HepG2 (cell line): ENCODE data around the gene MZF1. TPM values are rescaled to one million over a fixed set of nuclear protein-coding genes. Genes with fewer than 3 reads are reported as not detected.

ENCODE experiments used
- HOXA7 ChIP-seq: sonication (generic); formaldehyde crosslinking; IDR thresholded peaks from 2 replicates; pipeline ENCODE4 v1.8.1; 2022; ENCODE audit warnings: mild to moderate bottlenecking, missing genetic modification reagents, moderate library complexity
- KDM5A ChIP-seq: fragments of 200-600 bp; sonication (generic); IDR thresholded peaks from 2 replicates; pipeline ENCODE4 v1.7.0; 2018; ENCODE audit warnings: antibody characterized with exemption, mild to moderate bottlenecking, low read length, borderline replicate concordance
- NFYB ChIP-seq: sonication (generic); formaldehyde crosslinking; IDR thresholded peaks from 2 replicates; pipeline ENCODE4 v1.4.0; 2020; ENCODE audit warnings: missing genetic modification reagents
- PHF21A ChIP-seq: sonication (generic); formaldehyde crosslinking; IDR thresholded peaks from 2 replicates; pipeline ENCODE4 v1.5.0; 2020; ENCODE audit warnings: mild to moderate bottlenecking, missing genetic modification reagents
- PRDM4 ChIP-seq: sonication (generic); formaldehyde crosslinking; IDR thresholded peaks from 2 replicates; pipeline ENCODE4 v1.9.0; 2021; ENCODE audit warnings: missing genetic modification reagents, borderline replicate concordance
- SKI ChIP-seq: fragments of 450-650 bp; IDR thresholded peaks from one replicate; pipeline ENCODE4 v1.6.1; 2018; ENCODE audit warnings: mild to moderate bottlenecking; ENCODE audit not compliant: partially characterized antibody
- TAF15 ChIP-seq: fragments of 200-400 bp; formaldehyde crosslinking; IDR thresholded peaks from one replicate; pipeline ENCODE4 v1.6.1; 2018; ENCODE audit warnings: mild to moderate bottlenecking, low read depth, low read length; ENCODE audit not compliant: poor library complexity, severe bottlenecking
- ZFP82 ChIP-seq: sonication (generic); formaldehyde crosslinking; IDR thresholded peaks from 2 replicates; pipeline ENCODE4 v1.5.1; 2020; ENCODE audit warnings: mild to moderate bottlenecking, missing genetic modification reagents, borderline replicate concordance
- ZNF44 ChIP-seq: sonication (generic); formaldehyde crosslinking; IDR thresholded peaks from 2 replicates; pipeline ENCODE4 v1.5.1; 2020; ENCODE audit warnings: mild to moderate bottlenecking, missing genetic modification reagents
- ZNF687 ChIP-seq: sonication (generic); formaldehyde crosslinking; IDR thresholded peaks from 2 replicates; pipeline ENCODE4 v1.5.1; 2020; ENCODE audit warnings: mild to moderate bottlenecking, missing genetic modification reagents, moderate library complexity
- ZNF782 ChIP-seq: sonication (generic); formaldehyde crosslinking; IDR thresholded peaks from 2 replicates; pipeline ENCODE4 v1.4.0; 2020; ENCODE audit warnings: missing genetic modification reagents, mild to moderate bottlenecking, borderline replicate concordance
- polyA plus RNA-seq, 8 experiments: library from polyadenylated mRNA; depleted of rRNA in 3 of 8; stranded (reverse) in 7 of 8; unstranded in 1 of 8; fragments of >200 nt; fragmentation: Illumina TruSeq in 4 of 8; extraction: Trizol in 4 of 8; gene quantifications; 2 replicates each; pipeline versions ENCODE4 v1.2.1 to v1.2.3, GENCODE V29; 2011 to 2016; ENCODE audit warnings: low read depth in 4 of 8, missing spikeins in 1 of 8, mixed read lengths in 1 of 8; ENCODE audit not compliant: insufficient read depth in 1 of 8
- total RNA-seq, 5 experiments: library from RNA; depleted of rRNA; stranded (reverse); fragments of >200 nt; fragmentation: Illumina TruSeq; extraction: Trizol; gene quantifications; 2 replicates each; pipeline ENCODE4 v1.2.3, GENCODE V29; 2016; ENCODE audit warnings: low read depth in 1 of 5
- TF ChIP-seq, protein P1 (sequence below): sonication (generic); formaldehyde crosslinking; IDR thresholded peaks from 2 replicates; pipeline ENCODE4 v1.4.0; 2020; ENCODE audit warnings: missing genetic modification reagents, mild to moderate bottlenecking, borderline replicate concordance
- TF ChIP-seq, protein P2 (sequence below): sonication (generic); formaldehyde crosslinking; IDR thresholded peaks from 2 replicates; pipeline ENCODE4 v1.8.0; 2022; ENCODE audit warnings: mild to moderate bottlenecking, missing genetic modification reagents, borderline replicate concordance
- TF ChIP-seq, protein P3 (sequence below): sonication (generic); formaldehyde crosslinking; conservative IDR thresholded peaks from 2 replicates; pipeline ENCODE4 v1.8.0; 2022; ENCODE audit warnings: missing genetic modification reagents

The MZF1 gene
- total and polyA plus RNA-seq, 2 of the 13 experiments (the other 11 are each of a cell fraction or from before 2014, with no cell fraction given), result 3.1 to 8.1 TPM

DNA sequence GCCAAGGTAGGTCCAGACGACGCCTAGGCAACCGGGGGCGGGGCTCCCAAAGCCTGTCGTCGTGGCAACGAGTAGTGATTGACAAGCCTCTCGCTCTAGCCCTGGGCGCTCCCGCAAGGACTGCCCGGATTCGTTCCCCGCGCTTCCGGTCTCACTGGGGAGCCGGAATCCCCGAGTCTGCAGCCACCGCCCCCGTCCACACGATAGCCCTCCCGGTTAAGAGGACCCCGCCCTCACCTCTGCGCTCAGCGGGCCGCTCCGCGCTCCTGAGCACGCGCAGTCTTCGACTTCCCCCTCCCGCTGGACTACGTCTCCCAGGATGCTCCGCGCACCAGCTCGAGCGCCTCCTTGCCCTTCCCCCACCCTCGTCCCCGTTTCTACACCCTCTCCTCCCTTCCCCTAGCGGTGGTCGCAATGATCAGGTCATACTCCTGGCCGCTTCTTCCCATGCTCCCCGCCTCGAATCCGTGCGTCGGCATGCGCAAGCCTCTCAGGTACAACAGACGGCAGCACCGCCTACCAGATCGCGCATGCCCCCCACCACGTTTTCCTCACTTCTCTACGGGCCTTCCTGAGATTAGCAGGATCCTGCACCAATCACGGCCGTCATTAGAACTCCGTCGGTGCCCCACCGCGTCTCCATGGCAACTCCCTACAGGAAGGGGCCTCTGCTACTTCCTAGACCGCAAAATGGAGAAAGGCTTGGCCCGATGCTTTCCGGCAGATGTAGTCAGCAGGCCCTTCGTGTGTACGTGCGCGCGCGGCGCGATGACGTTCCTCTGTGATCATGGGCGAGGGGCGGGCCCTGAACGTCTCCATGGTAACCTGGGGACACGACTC, at the start of gene MZF1 (continued):
- TF ChIP-seq ZNF687 (CRISPR knock-in tag) (peak; percentile 89), PHF21A (CRISPR knock-in tag) (peak; percentile 73; the same call in 1 of the 2 replicates), ZFP82 (CRISPR knock-in tag) (no peak; the same call in 1 of the 2 replicates), ZNF782 (CRISPR knock-in tag) (peak; percentile 82; the same call in 1 of the 2 replicates), SKI (peak; percentile 76), PRDM4 (CRISPR knock-in tag) (no peak), HOXA7 (CRISPR knock-in tag) (no peak), ZNF44 (CRISPR knock-in tag) (peak; percentile 81; the same call in 1 of the 2 replicates), TAF15 (no peak), KDM5A (peak; percentile 56; the same call in 1 of the 2 replicates), NFYB (CRISPR knock-in tag) (peak; percentile 82)
- TF ChIP-seq, protein P1, sequence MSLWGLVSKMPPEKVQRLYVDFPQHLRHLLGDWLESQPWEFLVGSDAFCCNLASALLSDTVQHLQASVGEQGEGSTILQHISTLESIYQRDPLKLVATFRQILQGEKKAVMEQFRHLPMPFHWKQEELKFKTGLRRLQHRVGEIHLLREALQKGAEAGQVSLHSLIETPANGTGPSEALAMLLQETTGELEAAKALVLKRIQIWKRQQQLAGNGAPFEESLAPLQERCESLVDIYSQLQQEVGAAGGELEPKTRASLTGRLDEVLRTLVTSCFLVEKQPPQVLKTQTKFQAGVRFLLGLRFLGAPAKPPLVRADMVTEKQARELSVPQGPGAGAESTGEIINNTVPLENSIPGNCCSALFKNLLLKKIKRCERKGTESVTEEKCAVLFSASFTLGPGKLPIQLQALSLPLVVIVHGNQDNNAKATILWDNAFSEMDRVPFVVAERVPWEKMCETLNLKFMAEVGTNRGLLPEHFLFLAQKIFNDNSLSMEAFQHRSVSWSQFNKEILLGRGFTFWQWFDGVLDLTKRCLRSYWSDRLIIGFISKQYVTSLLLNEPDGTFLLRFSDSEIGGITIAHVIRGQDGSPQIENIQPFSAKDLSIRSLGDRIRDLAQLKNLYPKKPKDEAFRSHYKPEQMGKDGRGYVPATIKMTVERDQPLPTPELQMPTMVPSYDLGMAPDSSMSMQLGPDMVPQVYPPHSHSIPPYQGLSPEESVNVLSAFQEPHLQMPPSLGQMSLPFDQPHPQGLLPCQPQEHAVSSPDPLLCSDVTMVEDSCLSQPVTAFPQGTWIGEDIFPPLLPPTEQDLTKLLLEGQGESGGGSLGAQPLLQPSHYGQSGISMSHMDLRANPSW (CRISPR knock-in tag), result 0 out of 2 replicates have a peak, but pooled peaks have one; percentile 68
- TF ChIP-seq, protein P2, sequence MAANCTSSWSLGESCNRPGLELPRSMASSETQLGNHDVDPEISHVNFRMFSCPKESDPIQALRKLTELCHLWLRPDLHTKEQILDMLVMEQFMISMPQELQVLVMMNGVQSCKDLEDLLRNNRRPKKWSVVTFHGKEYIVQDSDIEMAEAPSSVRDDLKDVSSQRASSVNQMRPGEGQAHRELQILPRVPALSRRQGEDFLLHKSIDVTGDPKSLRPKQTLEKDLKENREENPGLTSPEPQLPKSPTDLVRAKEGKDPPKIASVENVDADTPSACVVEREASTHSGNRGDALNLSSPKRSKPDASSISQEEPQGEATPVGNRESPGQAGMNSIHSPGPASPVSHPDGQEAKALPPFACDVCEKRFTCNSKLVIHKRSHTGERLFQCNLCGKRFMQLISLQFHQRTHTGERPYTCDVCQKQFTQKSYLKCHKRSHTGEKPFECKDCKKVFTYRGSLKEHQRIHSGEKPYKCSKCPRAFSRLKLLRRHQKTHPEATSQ, result 0 out of 2 replicates have a peak, but pooled peaks have one; percentile 39
- TF ChIP-seq, protein P3, sequence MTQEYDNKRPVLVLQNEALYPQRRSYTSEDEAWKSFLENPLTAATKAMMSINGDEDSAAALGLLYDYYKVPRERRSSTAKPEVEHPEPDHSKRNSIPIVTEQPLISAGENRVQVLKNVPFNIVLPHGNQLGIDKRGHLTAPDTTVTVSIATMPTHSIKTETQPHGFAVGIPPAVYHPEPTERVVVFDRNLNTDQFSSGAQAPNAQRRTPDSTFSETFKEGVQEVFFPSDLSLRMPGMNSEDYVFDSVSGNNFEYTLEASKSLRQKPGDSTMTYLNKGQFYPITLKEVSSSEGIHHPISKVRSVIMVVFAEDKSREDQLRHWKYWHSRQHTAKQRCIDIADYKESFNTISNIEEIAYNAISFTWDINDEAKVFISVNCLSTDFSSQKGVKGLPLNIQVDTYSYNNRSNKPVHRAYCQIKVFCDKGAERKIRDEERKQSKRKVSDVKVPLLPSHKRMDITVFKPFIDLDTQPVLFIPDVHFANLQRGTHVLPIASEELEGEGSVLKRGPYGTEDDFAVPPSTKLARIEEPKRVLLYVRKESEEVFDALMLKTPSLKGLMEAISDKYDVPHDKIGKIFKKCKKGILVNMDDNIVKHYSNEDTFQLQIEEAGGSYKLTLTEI, result no peak
